C4-2B (cell line): ENCODE results near the gene ZCCHC18.

Source experiments
- H3K27ac ChIP-seq: fragments of 450-650 bp; 2 replicates; pipeline ENCODE4 v1.5.1; 2017
- CTCF ChIP-seq: fragments of 450-650 bp; conservative IDR thresholded peaks from 2 replicates; pipeline ENCODE4 v1.5.1; 2017; ENCODE audit warnings: mild to moderate bottlenecking
- ZFX ChIP-seq: fragments of 450-650 bp; IDR thresholded peaks from 2 replicates; pipeline ENCODE4 v1.6.1; 2017

ZCCHC18 gene

DNA sequence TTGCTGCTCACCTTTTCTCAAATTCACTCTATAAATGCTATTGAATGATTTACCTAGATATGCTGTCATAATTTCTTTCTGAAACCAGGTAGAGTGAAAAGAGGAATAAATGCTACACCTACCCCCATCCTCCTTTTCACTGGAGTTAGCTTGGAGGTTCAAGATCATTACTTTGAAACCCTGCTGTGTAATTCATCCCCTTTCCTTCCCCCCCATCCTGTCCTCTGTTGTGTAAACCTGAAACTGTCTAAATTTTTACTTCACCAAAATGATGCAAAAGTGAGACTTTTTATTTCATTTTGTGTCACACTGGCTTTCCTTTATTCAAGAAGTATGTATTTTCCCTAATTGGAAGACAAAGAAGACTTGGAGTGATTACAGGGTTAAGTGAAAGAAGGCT is 5.4 kb downstream of the ZCCHC18 start:
- H3K27ac ChIP-seq = no peak overlapping the region
- TF ChIP-seq ZFX = no peak
- TF ChIP-seq CTCF = no peak

GRCh38 chrX:104118765-104119164 is 6.4 kb downstream of the ZCCHC18 start:
- no peak overlapping the region for H3K27ac ChIP-seq
- TF ChIP-seq CTCF (no peak), ZFX (no peak)

- H3K27ac ChIP-seq = no peak overlapping the region
- TF ChIP-seq CTCF = no peak
- no peak for TF ChIP-seq ZFX
Measured at GRCh38 chrX:104122829-104123228, 10.5 kb downstream of the ZCCHC18 start.

GRCh38 chrX:104126856-104127255 is 14.5 kb downstream of the ZCCHC18 start:
- no peak for TF ChIP-seq CTCF
- no peak for TF ChIP-seq ZFX
- H3K27ac ChIP-seq = no peak overlapping the region

DNA sequence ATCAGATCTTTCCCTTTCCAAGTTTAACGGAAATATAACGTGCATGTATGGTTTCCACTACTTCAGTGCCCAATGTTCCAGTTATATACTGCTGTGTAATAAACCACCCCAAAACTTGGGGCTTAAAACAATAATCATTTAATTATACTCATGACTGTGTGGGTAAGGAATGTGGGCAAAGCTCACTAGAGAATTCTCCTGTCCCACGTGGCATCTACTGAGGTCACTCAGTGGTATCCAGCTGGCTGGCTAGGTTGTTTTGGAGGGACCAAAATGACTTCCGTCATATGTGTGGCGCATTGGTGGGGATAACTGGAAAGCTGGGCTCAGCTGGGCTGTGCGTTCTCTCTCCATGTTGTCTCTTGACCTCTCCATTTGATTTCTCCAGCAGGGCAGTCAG is 18.5 kb downstream of the ZCCHC18 start:
- H3K27ac ChIP-seq = no peak overlapping the region
- TF ChIP-seq CTCF (no peak), ZFX (no peak)

DNA sequence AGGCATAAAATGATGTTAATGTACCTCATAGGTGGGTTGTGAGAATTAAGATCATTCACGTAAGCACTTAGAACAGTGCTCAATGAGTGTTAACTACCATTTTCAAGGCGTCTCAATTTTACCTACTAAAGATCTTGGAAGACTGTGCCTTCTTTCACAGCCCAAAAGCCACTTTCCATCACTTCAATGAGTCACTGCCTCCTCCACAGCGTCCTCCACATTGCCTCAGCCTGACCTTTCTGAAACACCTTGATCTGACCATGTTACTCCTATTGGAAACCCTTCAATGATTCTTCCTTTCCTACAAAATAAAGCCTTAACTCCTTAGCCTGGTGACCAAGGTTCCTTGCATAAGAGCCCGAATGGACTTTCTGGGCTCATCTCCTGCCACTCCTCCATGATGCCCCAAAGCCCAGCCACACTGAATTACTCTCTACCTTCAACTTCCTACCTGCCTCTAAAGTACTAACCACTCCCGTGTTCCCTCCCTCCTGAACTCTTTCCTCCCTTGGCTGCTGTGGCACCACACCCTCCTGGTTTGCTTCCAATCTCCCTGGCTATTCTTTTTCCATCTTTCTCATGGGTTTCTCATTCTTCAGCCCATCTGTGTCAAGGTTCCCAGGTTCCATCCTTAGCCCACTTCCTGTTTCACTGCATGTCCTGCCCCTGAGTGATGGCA is 22.4 kb downstream of the ZCCHC18 start:
- H3K27ac ChIP-seq = no peak overlapping the region
- TF ChIP-seq ZFX = no peak
- TF ChIP-seq CTCF = no peak

- H3K27ac ChIP-seq = no peak overlapping the region
- TF ChIP-seq ZFX (no peak), CTCF (no peak)
Measured at GRCh38 chrX:104135677-104136076, 23.4 kb downstream of the ZCCHC18 start.
